H9 (cell line): ENCODE data around the gene SF3B1. TPM values are rescaled to one million over a fixed set of nuclear protein-coding genes. Genes with fewer than 3 reads are reported as not detected.

Experiments
- DNase-seq: peaks from one replicate; pipeline ENCODE4 v3.0.0-alpha.2; 2017
- H2AFZ ChIP-seq: one replicate; pipeline ENCODE4 v1.6.1; 2013; ENCODE audit warnings: mild to moderate bottlenecking, low read length, control low read depth, moderate library complexity
- H2AK5ac ChIP-seq: 2 replicates; pipeline ENCODE4 v1.6.1; 2013; ENCODE audit warnings: low read length, control low read depth, mixed read lengths; ENCODE audit not compliant: insufficient read length
- H2BK120ac ChIP-seq: one replicate; pipeline ENCODE4 v1.6.1; 2013; ENCODE audit warnings: low read depth, mild to moderate bottlenecking, low read length, control low read depth, inconsistent platforms; ENCODE audit not compliant: poor library complexity, severe bottlenecking
- H2BK12ac ChIP-seq: 2 replicates; pipeline ENCODE4 v1.6.1; 2013; ENCODE audit warnings: low read length, control low read depth, mixed read lengths, low read depth; ENCODE audit not compliant: insufficient read length
- H2BK15ac ChIP-seq: 2 replicates; pipeline ENCODE4 v1.6.1; 2013; ENCODE audit warnings: low read depth, low read length, control low read depth
- H2BK20ac ChIP-seq: one replicate; pipeline ENCODE4 v1.6.1; 2013; ENCODE audit warnings: low read depth, mild to moderate bottlenecking, low read length, control low read depth, inconsistent platforms; ENCODE audit not compliant: poor library complexity, severe bottlenecking
- H2BK5ac ChIP-seq: 2 replicates; pipeline ENCODE4 v1.6.1; 2013; ENCODE audit warnings: low read length, control low read depth, mixed read lengths; ENCODE audit not compliant: insufficient read length
- H3K14ac ChIP-seq: 2 replicates; pipeline ENCODE4 v1.6.1; 2013; ENCODE audit warnings: low read length, control low read depth; ENCODE audit not compliant: insufficient read depth
- H3K18ac ChIP-seq: 2 replicates; pipeline ENCODE4 v1.6.1; 2013; ENCODE audit warnings: low read depth, mild to moderate bottlenecking, mixed read lengths, low read length, control low read depth; ENCODE audit not compliant: insufficient read length
- H3K23ac ChIP-seq: 2 replicates; pipeline ENCODE4 v1.6.1; 2013; ENCODE audit warnings: low read length, control low read depth, mixed read lengths, low read depth; ENCODE audit not compliant: insufficient read length
- H3K23me2 ChIP-seq: 2 replicates; pipeline ENCODE4 v1.6.1; 2013; ENCODE audit warnings: low read depth, mild to moderate bottlenecking, mixed read lengths, low read length, control low read depth; ENCODE audit not compliant: insufficient read length, poor library complexity, severe bottlenecking
- H3K27ac ChIP-seq: 2 replicates; pipeline ENCODE4 v1.5.1; 2013; ENCODE audit warnings: low read length, control low read depth, mixed read lengths, low read depth; ENCODE audit not compliant: insufficient read length
- H3K27me3 ChIP-seq: 2 replicates; pipeline ENCODE4 v1.6.1; 2013; ENCODE audit warnings: low read length, control low read depth, inconsistent platforms; ENCODE audit not compliant: insufficient read depth
- H3K4ac ChIP-seq: 2 replicates; pipeline ENCODE4 v1.6.1; 2013; ENCODE audit warnings: low read depth, mild to moderate bottlenecking, control low read depth, inconsistent platforms, low read length, moderate library complexity
- H3K4me1 ChIP-seq: 2 replicates; pipeline ENCODE4 v1.6.1; 2013; ENCODE audit warnings: low read length, control low read depth, inconsistent platforms; ENCODE audit not compliant: insufficient read depth
- H3K4me2 ChIP-seq: 2 replicates; pipeline ENCODE4 v1.6.1; 2013; ENCODE audit warnings: low read length, control low read depth, mixed read lengths; ENCODE audit not compliant: insufficient read length, insufficient read depth
- H3K56ac ChIP-seq: 2 replicates; pipeline ENCODE4 v1.6.1; 2013; ENCODE audit warnings: low read depth, mild to moderate bottlenecking, mixed read lengths, low read length, control low read depth; ENCODE audit not compliant: insufficient read length
- H3K79me1 ChIP-seq: 2 replicates; pipeline ENCODE4 v1.6.1; 2013; ENCODE audit warnings: low read depth, mild to moderate bottlenecking, moderate library complexity, low read length, control low read depth, inconsistent platforms; ENCODE audit not compliant: insufficient read depth, poor library complexity, severe bottlenecking
- H3K79me2 ChIP-seq: 2 replicates; pipeline ENCODE4 v1.6.1; 2013; ENCODE audit warnings: low read length, control low read depth, inconsistent platforms; ENCODE audit not compliant: insufficient read depth
- H3K9ac ChIP-seq: 2 replicates; pipeline ENCODE4 v1.6.1; 2013; ENCODE audit warnings: low read length, control low read depth, mixed read lengths; ENCODE audit not compliant: insufficient read length; ENCODE audit errors: extremely low read depth
- H3K9me3 ChIP-seq: one replicate; pipeline ENCODE4 v1.6.1; 2013; ENCODE audit warnings: low read depth, low read length, inconsistent platforms; ENCODE audit not compliant: control insufficient read depth
- H3T11ph ChIP-seq: one replicate; pipeline ENCODE4 v1.6.1; 2013; ENCODE audit warnings: mild to moderate bottlenecking, low read length, control low read depth, inconsistent platforms
- H4K20me1 ChIP-seq: one replicate; pipeline ENCODE4 v1.6.1; 2013; ENCODE audit not compliant: control insufficient read depth, insufficient read length, insufficient read depth
- H4K5ac ChIP-seq: 2 replicates; pipeline ENCODE4 v1.6.1; 2013; ENCODE audit warnings: low read depth, mild to moderate bottlenecking, mixed read lengths, low read length, control low read depth; ENCODE audit not compliant: insufficient read length
- H4K8ac ChIP-seq: replicated peaks from 2 replicates; pipeline ENCODE4 v1.6.1; 2013; ENCODE audit warnings: low read length, control low read depth, mixed read lengths, low read depth; ENCODE audit not compliant: insufficient read length
- H4K91ac ChIP-seq: 2 replicates; pipeline ENCODE4 v1.6.1; 2013; ENCODE audit warnings: low read depth, mild to moderate bottlenecking, moderate library complexity, mixed read lengths, low read length, control low read depth; ENCODE audit not compliant: insufficient read length
- H3K27ac Mint-ChIP-seq, 3 experiments: 2 replicates in 2 of 3; 3 replicates in 1 of 3; pipeline ENCODE4 v1.8.0; 2020 to 2021; ENCODE audit warnings: mixed read lengths in 3 of 3, mild to moderate bottlenecking in 1 of 3, moderate library complexity in 1 of 3
- H3K27me3 Mint-ChIP-seq: 2 replicates; pipeline ENCODE4 v1.8.0; 2021; ENCODE audit warnings: low read depth, mild to moderate bottlenecking, moderate library complexity, mixed read lengths
- H3K36me3 Mint-ChIP-seq, 3 experiments: 2 replicates in 2 of 3; 3 replicates in 1 of 3; pipeline ENCODE4 v1.8.0; 2020 to 2021; ENCODE audit warnings: low read depth in 3 of 3, mixed read lengths in 3 of 3; ENCODE audit not compliant: insufficient read depth in 1 of 3
- H3K4me1 Mint-ChIP-seq, 2 experiments: 2 replicates each; pipeline ENCODE4 v1.8.0; 2020; ENCODE audit warnings: mixed read lengths in 2 of 2
- H3K4me3 Mint-ChIP-seq, 2 experiments: 2 replicates in 1 of 2; 3 replicates in 1 of 2; pipeline ENCODE4 v1.8.0; 2020 to 2021; ENCODE audit warnings: mild to moderate bottlenecking in 2 of 2, mixed read lengths in 2 of 2, moderate library complexity in 1 of 2
- H3K9me3 Mint-ChIP-seq, 2 experiments: 2 replicates in 1 of 2; 3 replicates in 1 of 2; pipeline ENCODE4 v1.8.0; 2020; ENCODE audit warnings: mild to moderate bottlenecking in 2 of 2, mixed read lengths in 2 of 2, moderate library complexity in 1 of 2
- WGBS: extraction: QIAGEN DNeasy Blood & Tissue Kit; methylation state at CpG from one replicate; pipeline ENCODE4 v1.1.7; 2013; ENCODE audit warnings: missing lambda C conversion rate, low lambda C conversion rate, mixed read lengths; ENCODE audit not compliant: insufficient read length; ENCODE audit errors: extremely low coverage; 5-methylcytosine and 5-hydroxymethylcytosine counted together
- total RNA-seq: library from RNA; stranded (reverse); gene quantifications from 2 replicates; pipeline ENCODE4 v1.2.1, GENCODE V29; 2021
- TF ChIP-seq, protein P1 (sequence below): fragments of 200-600 bp; sonication (generic); conservative IDR thresholded peaks from 3 replicates; pipeline ENCODE4 v1.8.0; 2021; ENCODE audit warnings: antibody characterized with exemption, mild to moderate bottlenecking

SF3B1 gene
- total RNA-seq, 1 experiment from 2014 or later: 278 TPM

DNA sequence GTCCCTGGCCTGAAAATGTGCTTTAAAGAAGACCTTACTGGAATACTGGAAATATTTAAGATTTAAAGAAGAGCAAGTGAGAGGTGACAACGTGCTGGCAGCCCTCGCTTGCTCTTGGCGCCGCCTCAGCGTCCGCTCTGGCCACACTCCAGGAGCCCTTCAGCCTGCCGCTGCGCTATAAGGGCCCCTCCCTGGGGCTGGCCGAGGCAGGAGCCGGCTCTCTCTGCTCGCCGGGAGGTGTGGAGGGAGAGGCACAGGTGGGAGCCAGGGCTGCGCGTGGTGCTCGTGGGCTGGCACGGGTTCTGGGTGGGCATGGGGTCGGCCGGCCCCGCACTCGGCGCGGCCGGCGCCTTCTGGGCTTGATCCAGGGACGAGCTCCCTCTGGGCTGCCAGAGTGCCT lies 15.6 kb upstream of the SF3B1 start:
- Histone ChIP-seq H2BK12ac (no peak overlapping the region), H4K20me1 (no peaks in the 10 kb centered on the region), H4K8ac (no peak overlapping the region), H3K18ac (no peak overlapping the region), H3K27me3 (no peaks in the 10 kb centered on the region), H3K23ac (no peak overlapping the region), H3K4ac (no peak overlapping the region), H3K23me2 (no peaks in the 10 kb centered on the region), H2BK15ac (no peak overlapping the region), H2BK5ac (no peak overlapping the region), H3K4me1 (no peaks in the 10 kb centered on the region), H3K27ac (no peak overlapping the region), H4K91ac (no peak overlapping the region), H3K79me1 (no peaks in the 10 kb centered on the region), H3K4me2 (no peak overlapping the region), H3K14ac (no peak overlapping the region), H4K5ac (no peak overlapping the region), H3K79me2 (peaks cover 10% of the 10 kb centered on the region; the same call in 1 of the 2 replicates), H2AK5ac (no peak overlapping the region), H2BK20ac (no peak overlapping the region), H3K56ac (no peak overlapping the region), H3K9ac (no peak overlapping the region), H2BK120ac (no peak overlapping the region), H2AFZ (no peak overlapping the region), H3K9me3 (no peaks in the 10 kb centered on the region), H3T11ph (no peak overlapping the region)
- Mint-ChIP-seq H3K27me3 (no peaks in the 10 kb centered on the region), H3K9me3 (no peaks in the 10 kb centered on the region; a peak in 1 of 5 replicates), H3K4me3 (no peak overlapping the region), H3K27ac (no peak overlapping the region), H3K36me3 (no peaks in the 10 kb centered on the region), H3K4me1 (peaks cover 12 to 16% of the 10 kb centered on the region in 2 experiments)
- TF ChIP-seq, protein P1, sequence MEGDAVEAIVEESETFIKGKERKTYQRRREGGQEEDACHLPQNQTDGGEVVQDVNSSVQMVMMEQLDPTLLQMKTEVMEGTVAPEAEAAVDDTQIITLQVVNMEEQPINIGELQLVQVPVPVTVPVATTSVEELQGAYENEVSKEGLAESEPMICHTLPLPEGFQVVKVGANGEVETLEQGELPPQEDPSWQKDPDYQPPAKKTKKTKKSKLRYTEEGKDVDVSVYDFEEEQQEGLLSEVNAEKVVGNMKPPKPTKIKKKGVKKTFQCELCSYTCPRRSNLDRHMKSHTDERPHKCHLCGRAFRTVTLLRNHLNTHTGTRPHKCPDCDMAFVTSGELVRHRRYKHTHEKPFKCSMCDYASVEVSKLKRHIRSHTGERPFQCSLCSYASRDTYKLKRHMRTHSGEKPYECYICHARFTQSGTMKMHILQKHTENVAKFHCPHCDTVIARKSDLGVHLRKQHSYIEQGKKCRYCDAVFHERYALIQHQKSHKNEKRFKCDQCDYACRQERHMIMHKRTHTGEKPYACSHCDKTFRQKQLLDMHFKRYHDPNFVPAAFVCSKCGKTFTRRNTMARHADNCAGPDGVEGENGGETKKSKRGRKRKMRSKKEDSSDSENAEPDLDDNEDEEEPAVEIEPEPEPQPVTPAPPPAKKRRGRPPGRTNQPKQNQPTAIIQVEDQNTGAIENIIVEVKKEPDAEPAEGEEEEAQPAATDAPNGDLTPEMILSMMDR: no peak
- no CpG with 5 or more reads among the region's 25 CpGs for WGBS
- DNase-seq: no peak
